Measurements from ENCODE around the gene C1orf174.

DNA sequence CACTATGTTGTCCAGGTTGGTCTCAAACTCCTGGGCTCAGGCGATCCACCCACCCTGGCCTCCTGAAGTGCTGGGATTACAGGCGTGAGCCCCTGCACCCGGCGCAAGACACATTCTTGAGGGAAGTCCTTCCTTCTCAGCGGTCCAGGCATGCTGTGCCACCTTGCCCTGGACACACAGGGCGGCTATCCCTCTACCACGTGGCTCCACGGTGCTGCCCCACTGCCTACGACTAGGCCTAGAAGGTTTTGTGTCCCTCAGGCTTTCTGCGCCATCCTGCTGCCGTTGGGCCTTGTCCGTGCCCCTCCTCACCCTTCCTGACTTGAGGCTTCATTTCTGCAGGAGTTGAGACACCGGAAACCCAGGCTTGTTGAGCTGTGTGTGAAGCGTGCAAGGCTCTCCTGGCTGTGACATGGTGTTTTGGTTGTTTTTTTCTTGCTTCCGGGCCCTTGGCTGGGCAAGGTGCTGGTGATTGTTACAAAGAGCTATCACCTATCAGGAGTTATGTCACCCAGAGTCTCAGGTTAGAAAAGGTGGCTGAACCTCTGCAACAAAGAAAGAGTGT is 13.9 kb downstream of the C1orf174 start:
- TF ChIP-seq, protein P1, sequence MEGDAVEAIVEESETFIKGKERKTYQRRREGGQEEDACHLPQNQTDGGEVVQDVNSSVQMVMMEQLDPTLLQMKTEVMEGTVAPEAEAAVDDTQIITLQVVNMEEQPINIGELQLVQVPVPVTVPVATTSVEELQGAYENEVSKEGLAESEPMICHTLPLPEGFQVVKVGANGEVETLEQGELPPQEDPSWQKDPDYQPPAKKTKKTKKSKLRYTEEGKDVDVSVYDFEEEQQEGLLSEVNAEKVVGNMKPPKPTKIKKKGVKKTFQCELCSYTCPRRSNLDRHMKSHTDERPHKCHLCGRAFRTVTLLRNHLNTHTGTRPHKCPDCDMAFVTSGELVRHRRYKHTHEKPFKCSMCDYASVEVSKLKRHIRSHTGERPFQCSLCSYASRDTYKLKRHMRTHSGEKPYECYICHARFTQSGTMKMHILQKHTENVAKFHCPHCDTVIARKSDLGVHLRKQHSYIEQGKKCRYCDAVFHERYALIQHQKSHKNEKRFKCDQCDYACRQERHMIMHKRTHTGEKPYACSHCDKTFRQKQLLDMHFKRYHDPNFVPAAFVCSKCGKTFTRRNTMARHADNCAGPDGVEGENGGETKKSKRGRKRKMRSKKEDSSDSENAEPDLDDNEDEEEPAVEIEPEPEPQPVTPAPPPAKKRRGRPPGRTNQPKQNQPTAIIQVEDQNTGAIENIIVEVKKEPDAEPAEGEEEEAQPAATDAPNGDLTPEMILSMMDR (IDR thresholded peaks at IDR 0.05; ENCODE audit: insufficient read depth, low read length): no peak
- TF ChIP-seq, protein P2, sequence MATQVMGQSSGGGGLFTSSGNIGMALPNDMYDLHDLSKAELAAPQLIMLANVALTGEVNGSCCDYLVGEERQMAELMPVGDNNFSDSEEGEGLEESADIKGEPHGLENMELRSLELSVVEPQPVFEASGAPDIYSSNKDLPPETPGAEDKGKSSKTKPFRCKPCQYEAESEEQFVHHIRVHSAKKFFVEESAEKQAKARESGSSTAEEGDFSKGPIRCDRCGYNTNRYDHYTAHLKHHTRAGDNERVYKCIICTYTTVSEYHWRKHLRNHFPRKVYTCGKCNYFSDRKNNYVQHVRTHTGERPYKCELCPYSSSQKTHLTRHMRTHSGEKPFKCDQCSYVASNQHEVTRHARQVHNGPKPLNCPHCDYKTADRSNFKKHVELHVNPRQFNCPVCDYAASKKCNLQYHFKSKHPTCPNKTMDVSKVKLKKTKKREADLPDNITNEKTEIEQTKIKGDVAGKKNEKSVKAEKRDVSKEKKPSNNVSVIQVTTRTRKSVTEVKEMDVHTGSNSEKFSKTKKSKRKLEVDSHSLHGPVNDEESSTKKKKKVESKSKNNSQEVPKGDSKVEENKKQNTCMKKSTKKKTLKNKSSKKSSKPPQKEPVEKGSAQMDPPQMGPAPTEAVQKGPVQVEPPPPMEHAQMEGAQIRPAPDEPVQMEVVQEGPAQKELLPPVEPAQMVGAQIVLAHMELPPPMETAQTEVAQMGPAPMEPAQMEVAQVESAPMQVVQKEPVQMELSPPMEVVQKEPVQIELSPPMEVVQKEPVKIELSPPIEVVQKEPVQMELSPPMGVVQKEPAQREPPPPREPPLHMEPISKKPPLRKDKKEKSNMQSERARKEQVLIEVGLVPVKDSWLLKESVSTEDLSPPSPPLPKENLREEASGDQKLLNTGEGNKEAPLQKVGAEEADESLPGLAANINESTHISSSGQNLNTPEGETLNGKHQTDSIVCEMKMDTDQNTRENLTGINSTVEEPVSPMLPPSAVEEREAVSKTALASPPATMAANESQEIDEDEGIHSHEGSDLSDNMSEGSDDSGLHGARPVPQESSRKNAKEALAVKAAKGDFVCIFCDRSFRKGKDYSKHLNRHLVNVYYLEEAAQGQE (IDR thresholded peaks at IDR 0.05; ENCODE audit: insufficient replicate concordance, low read depth): no peak
